H9 (cell line): Measurements from ENCODE around the gene BRCA1. TPM values are rescaled to one million over a fixed set of nuclear protein-coding genes. Genes with fewer than 3 reads are reported as not detected.

Experiments
- DNase-seq: peaks from one replicate; pipeline ENCODE4 v3.0.0-alpha.2; 2017
- H2AFZ ChIP-seq: one replicate; pipeline ENCODE4 v1.6.1; 2013; ENCODE audit warnings: mild to moderate bottlenecking, low read length, control low read depth, moderate library complexity
- H2AK5ac ChIP-seq: 2 replicates; pipeline ENCODE4 v1.6.1; 2013; ENCODE audit warnings: low read length, control low read depth, mixed read lengths; ENCODE audit not compliant: insufficient read length
- H2BK120ac ChIP-seq: one replicate; pipeline ENCODE4 v1.6.1; 2013; ENCODE audit warnings: low read depth, mild to moderate bottlenecking, low read length, control low read depth, inconsistent platforms; ENCODE audit not compliant: poor library complexity, severe bottlenecking
- H2BK12ac ChIP-seq: 2 replicates; pipeline ENCODE4 v1.6.1; 2013; ENCODE audit warnings: low read length, control low read depth, mixed read lengths, low read depth; ENCODE audit not compliant: insufficient read length
- H2BK15ac ChIP-seq: 2 replicates; pipeline ENCODE4 v1.6.1; 2013; ENCODE audit warnings: low read depth, low read length, control low read depth
- H2BK20ac ChIP-seq: one replicate; pipeline ENCODE4 v1.6.1; 2013; ENCODE audit warnings: low read depth, mild to moderate bottlenecking, low read length, control low read depth, inconsistent platforms; ENCODE audit not compliant: poor library complexity, severe bottlenecking
- H2BK5ac ChIP-seq: 2 replicates; pipeline ENCODE4 v1.6.1; 2013; ENCODE audit warnings: low read length, control low read depth, mixed read lengths; ENCODE audit not compliant: insufficient read length
- H3K14ac ChIP-seq: 2 replicates; pipeline ENCODE4 v1.6.1; 2013; ENCODE audit warnings: low read length, control low read depth; ENCODE audit not compliant: insufficient read depth
- H3K18ac ChIP-seq: 2 replicates; pipeline ENCODE4 v1.6.1; 2013; ENCODE audit warnings: low read depth, mild to moderate bottlenecking, mixed read lengths, low read length, control low read depth; ENCODE audit not compliant: insufficient read length
- H3K23ac ChIP-seq: 2 replicates; pipeline ENCODE4 v1.6.1; 2013; ENCODE audit warnings: low read length, control low read depth, mixed read lengths, low read depth; ENCODE audit not compliant: insufficient read length
- H3K23me2 ChIP-seq: 2 replicates; pipeline ENCODE4 v1.6.1; 2013; ENCODE audit warnings: low read depth, mild to moderate bottlenecking, mixed read lengths, low read length, control low read depth; ENCODE audit not compliant: insufficient read length, poor library complexity, severe bottlenecking
- H3K27ac ChIP-seq: 2 replicates; pipeline ENCODE4 v1.5.1; 2013; ENCODE audit warnings: low read length, control low read depth, mixed read lengths, low read depth; ENCODE audit not compliant: insufficient read length
- H3K27me3 ChIP-seq: 2 replicates; pipeline ENCODE4 v1.6.1; 2013; ENCODE audit warnings: low read length, control low read depth, inconsistent platforms; ENCODE audit not compliant: insufficient read depth
- H3K4ac ChIP-seq: 2 replicates; pipeline ENCODE4 v1.6.1; 2013; ENCODE audit warnings: low read depth, mild to moderate bottlenecking, control low read depth, inconsistent platforms, low read length, moderate library complexity
- H3K4me1 ChIP-seq: 2 replicates; pipeline ENCODE4 v1.6.1; 2013; ENCODE audit warnings: low read length, control low read depth, inconsistent platforms; ENCODE audit not compliant: insufficient read depth
- H3K4me2 ChIP-seq: 2 replicates; pipeline ENCODE4 v1.6.1; 2013; ENCODE audit warnings: low read length, control low read depth, mixed read lengths; ENCODE audit not compliant: insufficient read length, insufficient read depth
- H3K56ac ChIP-seq: 2 replicates; pipeline ENCODE4 v1.6.1; 2013; ENCODE audit warnings: low read depth, mild to moderate bottlenecking, mixed read lengths, low read length, control low read depth; ENCODE audit not compliant: insufficient read length
- H3K79me1 ChIP-seq: 2 replicates; pipeline ENCODE4 v1.6.1; 2013; ENCODE audit warnings: low read depth, mild to moderate bottlenecking, moderate library complexity, low read length, control low read depth, inconsistent platforms; ENCODE audit not compliant: insufficient read depth, poor library complexity, severe bottlenecking
- H3K79me2 ChIP-seq: 2 replicates; pipeline ENCODE4 v1.6.1; 2013; ENCODE audit warnings: low read length, control low read depth, inconsistent platforms; ENCODE audit not compliant: insufficient read depth
- H3K9ac ChIP-seq: 2 replicates; pipeline ENCODE4 v1.6.1; 2013; ENCODE audit warnings: low read length, control low read depth, mixed read lengths; ENCODE audit not compliant: insufficient read length; ENCODE audit errors: extremely low read depth
- H3K9me3 ChIP-seq: one replicate; pipeline ENCODE4 v1.6.1; 2013; ENCODE audit warnings: low read depth, low read length, inconsistent platforms; ENCODE audit not compliant: control insufficient read depth
- H3T11ph ChIP-seq: one replicate; pipeline ENCODE4 v1.6.1; 2013; ENCODE audit warnings: mild to moderate bottlenecking, low read length, control low read depth, inconsistent platforms
- H4K20me1 ChIP-seq: one replicate; pipeline ENCODE4 v1.6.1; 2013; ENCODE audit not compliant: control insufficient read depth, insufficient read length, insufficient read depth
- H4K5ac ChIP-seq: 2 replicates; pipeline ENCODE4 v1.6.1; 2013; ENCODE audit warnings: low read depth, mild to moderate bottlenecking, mixed read lengths, low read length, control low read depth; ENCODE audit not compliant: insufficient read length
- H4K8ac ChIP-seq: replicated peaks from 2 replicates; pipeline ENCODE4 v1.6.1; 2013; ENCODE audit warnings: low read length, control low read depth, mixed read lengths, low read depth; ENCODE audit not compliant: insufficient read length
- H4K91ac ChIP-seq: 2 replicates; pipeline ENCODE4 v1.6.1; 2013; ENCODE audit warnings: low read depth, mild to moderate bottlenecking, moderate library complexity, mixed read lengths, low read length, control low read depth; ENCODE audit not compliant: insufficient read length
- H3K27ac Mint-ChIP-seq, 3 experiments: 2 replicates in 2 of 3; 3 replicates in 1 of 3; pipeline ENCODE4 v1.8.0; 2020 to 2021; ENCODE audit warnings: mixed read lengths in 3 of 3, mild to moderate bottlenecking in 1 of 3, moderate library complexity in 1 of 3
- H3K27me3 Mint-ChIP-seq: 2 replicates; pipeline ENCODE4 v1.8.0; 2021; ENCODE audit warnings: low read depth, mild to moderate bottlenecking, moderate library complexity, mixed read lengths
- H3K36me3 Mint-ChIP-seq, 3 experiments: 2 replicates in 2 of 3; 3 replicates in 1 of 3; pipeline ENCODE4 v1.8.0; 2020 to 2021; ENCODE audit warnings: low read depth in 3 of 3, mixed read lengths in 3 of 3; ENCODE audit not compliant: insufficient read depth in 1 of 3
- H3K4me1 Mint-ChIP-seq, 2 experiments: 2 replicates each; pipeline ENCODE4 v1.8.0; 2020; ENCODE audit warnings: mixed read lengths in 2 of 2
- H3K4me3 Mint-ChIP-seq, 2 experiments: 2 replicates in 1 of 2; 3 replicates in 1 of 2; pipeline ENCODE4 v1.8.0; 2020 to 2021; ENCODE audit warnings: mild to moderate bottlenecking in 2 of 2, mixed read lengths in 2 of 2, moderate library complexity in 1 of 2
- H3K9me3 Mint-ChIP-seq, 2 experiments: 2 replicates in 1 of 2; 3 replicates in 1 of 2; pipeline ENCODE4 v1.8.0; 2020; ENCODE audit warnings: mild to moderate bottlenecking in 2 of 2, mixed read lengths in 2 of 2, moderate library complexity in 1 of 2
- WGBS: extraction: QIAGEN DNeasy Blood & Tissue Kit; methylation state at CpG from one replicate; pipeline ENCODE4 v1.1.7; 2013; ENCODE audit warnings: missing lambda C conversion rate, low lambda C conversion rate, mixed read lengths; ENCODE audit not compliant: insufficient read length; ENCODE audit errors: extremely low coverage; 5-methylcytosine and 5-hydroxymethylcytosine counted together
- total RNA-seq: library from RNA; stranded (reverse); gene quantifications from 2 replicates; pipeline ENCODE4 v1.2.1, GENCODE V29; 2021
- TF ChIP-seq, protein P1 (sequence below): fragments of 200-600 bp; sonication (generic); conservative IDR thresholded peaks from 3 replicates; pipeline ENCODE4 v1.8.0; 2021; ENCODE audit warnings: antibody characterized with exemption, mild to moderate bottlenecking

Gene BRCA1
- total RNA-seq, 1 experiment from 2014 or later = 32.3 TPM

DNA sequence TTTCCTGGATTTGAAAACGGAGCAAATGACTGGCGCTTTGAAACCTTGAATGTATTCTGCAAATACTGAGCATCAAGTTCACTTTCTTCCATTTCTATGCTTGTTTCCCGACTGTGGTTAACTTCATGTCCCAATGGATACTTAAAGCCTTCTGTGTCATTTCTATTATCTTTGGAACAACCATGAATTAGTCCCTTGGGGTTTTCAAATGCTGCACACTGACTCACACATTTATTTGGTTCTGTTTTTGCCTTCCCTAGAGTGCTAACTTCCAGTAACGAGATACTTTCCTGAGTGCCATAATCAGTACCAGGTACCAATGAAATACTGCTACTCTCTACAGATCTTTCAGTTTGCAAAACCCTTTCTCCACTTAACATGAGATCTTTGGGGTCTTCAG, 32.3 kb downstream of the BRCA1 start:
- no peaks in the 10 kb centered on the region for H3K79me1 ChIP-seq
- H3K27ac Mint-ChIP-seq = no peak overlapping the region
- H2BK12ac ChIP-seq = no peak overlapping the region
- H3K4ac ChIP-seq = no peak overlapping the region
- H3K9me3 ChIP-seq = no peaks in the 10 kb centered on the region
- no peak overlapping the region for H4K91ac ChIP-seq
- H3K23ac ChIP-seq = no peak overlapping the region
- no peak overlapping the region for H2AK5ac ChIP-seq
- no peak overlapping the region for H3K27ac ChIP-seq
- H2BK5ac ChIP-seq = no peak overlapping the region
- no peak overlapping the region for H2BK20ac ChIP-seq
- H3K79me2 ChIP-seq = no peaks in the 10 kb centered on the region
- H3K18ac ChIP-seq = no peak overlapping the region
- no peaks in the 10 kb centered on the region for H3K27me3 Mint-ChIP-seq
- H3K36me3 Mint-ChIP-seq = peaks cover 8 to 56% (median 55%) of the 10 kb centered on the region in 3 experiments; a peak in 6 of 7 replicates
- H3K23me2 ChIP-seq = no peaks in the 10 kb centered on the region
- H3K4me3 Mint-ChIP-seq = no peak overlapping the region
- DNase-seq = no peak
- TF ChIP-seq, protein P1, sequence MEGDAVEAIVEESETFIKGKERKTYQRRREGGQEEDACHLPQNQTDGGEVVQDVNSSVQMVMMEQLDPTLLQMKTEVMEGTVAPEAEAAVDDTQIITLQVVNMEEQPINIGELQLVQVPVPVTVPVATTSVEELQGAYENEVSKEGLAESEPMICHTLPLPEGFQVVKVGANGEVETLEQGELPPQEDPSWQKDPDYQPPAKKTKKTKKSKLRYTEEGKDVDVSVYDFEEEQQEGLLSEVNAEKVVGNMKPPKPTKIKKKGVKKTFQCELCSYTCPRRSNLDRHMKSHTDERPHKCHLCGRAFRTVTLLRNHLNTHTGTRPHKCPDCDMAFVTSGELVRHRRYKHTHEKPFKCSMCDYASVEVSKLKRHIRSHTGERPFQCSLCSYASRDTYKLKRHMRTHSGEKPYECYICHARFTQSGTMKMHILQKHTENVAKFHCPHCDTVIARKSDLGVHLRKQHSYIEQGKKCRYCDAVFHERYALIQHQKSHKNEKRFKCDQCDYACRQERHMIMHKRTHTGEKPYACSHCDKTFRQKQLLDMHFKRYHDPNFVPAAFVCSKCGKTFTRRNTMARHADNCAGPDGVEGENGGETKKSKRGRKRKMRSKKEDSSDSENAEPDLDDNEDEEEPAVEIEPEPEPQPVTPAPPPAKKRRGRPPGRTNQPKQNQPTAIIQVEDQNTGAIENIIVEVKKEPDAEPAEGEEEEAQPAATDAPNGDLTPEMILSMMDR = no peak
- H4K5ac ChIP-seq = no peak overlapping the region
- H3K4me1 ChIP-seq = no peaks in the 10 kb centered on the region
- no peak overlapping the region for H3K4me2 ChIP-seq
- H4K8ac ChIP-seq = no peak overlapping the region
- no peaks in the 10 kb centered on the region for H3K4me1 Mint-ChIP-seq
- H3K9me3 Mint-ChIP-seq = no peaks in the 10 kb centered on the region; a peak in 1 of 5 replicates
- no peaks in the 10 kb centered on the region for H4K20me1 ChIP-seq
- H3K9ac ChIP-seq = no peak overlapping the region
- no peak overlapping the region for H3K56ac ChIP-seq
- no CpG with 5 or more reads among the region's 4 CpGs for WGBS
- no peaks in the 10 kb centered on the region for H3K27me3 ChIP-seq
- H3T11ph ChIP-seq = no peak overlapping the region
- H2BK120ac ChIP-seq = no peak overlapping the region
- no peak overlapping the region for H2BK15ac ChIP-seq
- no peak overlapping the region for H2AFZ ChIP-seq
- no peak overlapping the region for H3K14ac ChIP-seq
